Keratinocyte (primary cell): Measurements from ENCODE around the gene KRTAP1-5. TPM values are rescaled to one million over a fixed set of nuclear protein-coding genes. Genes with fewer than 3 reads are reported as not detected.
"Not testable (repeated sequence)": the region's sequence is repeated elsewhere in the genome, so short reads cannot be mapped to it uniquely, and the experiment has no call there.

Experiments used
- DNase-seq: peaks from one replicate; pipeline ENCODE4 v3.0.0-alpha.2; 2011; ENCODE audit warnings: low read depth, missing footprints, low spot score
- FAIRE-seq: peaks from 2 replicates; lab custom pipeline; 2011; peaks lifted over from hg19 to GRCh38; lab: Jason Lieb, UNC
- H2AFZ ChIP-seq: 2 replicates; pipeline ENCODE4 v1.6.0; 2012; ENCODE audit warnings: low read length, control low read depth, inconsistent platforms; ENCODE audit not compliant: control insufficient read depth
- H3K27ac ChIP-seq: 2 replicates; pipeline ENCODE4 v1.5.1; 2011; ENCODE audit warnings: low read length; ENCODE audit not compliant: control insufficient read depth, insufficient read depth
- H3K27me3 ChIP-seq: 3 replicates; pipeline ENCODE4 v1.6.0; 2011; ENCODE audit warnings: low read length; ENCODE audit not compliant: control insufficient read depth, insufficient read depth; ENCODE audit errors: extremely low read depth
- H3K36me3 ChIP-seq, 2 experiments: 2 replicates in 1 of 2; 3 replicates in 1 of 2; pipeline ENCODE4 v1.5.1; 2011; ENCODE audit warnings: low read length in 2 of 2, mild to moderate bottlenecking in 1 of 2; ENCODE audit not compliant: control insufficient read depth in 2 of 2, insufficient read depth in 2 of 2; ENCODE audit errors: extremely low read depth in 1 of 2
- H3K4me1 ChIP-seq: 3 replicates; pipeline ENCODE4 v1.5.1; 2011; ENCODE audit warnings: low read length; ENCODE audit not compliant: control insufficient read depth, insufficient read depth; ENCODE audit errors: extremely low read depth
- H3K4me2 ChIP-seq: 3 replicates; pipeline ENCODE4 v1.6.0; 2011; ENCODE audit warnings: low read depth, low read length; ENCODE audit not compliant: control insufficient read depth, insufficient read depth; ENCODE audit errors: extremely low read depth
- H3K4me3 ChIP-seq, 3 experiments: fragments of 200-600 bp in 1 of 3; sonication (generic) in 1 of 3; 2 replicates in 2 of 3; 3 replicates in 1 of 3; pipeline ENCODE4 v1.5.1; 2011 to 2016; ENCODE audit warnings: low read length in 3 of 3, mild to moderate bottlenecking in 3 of 3, control low read depth in 2 of 3, inconsistent platforms in 1 of 3, low read depth in 1 of 3, mixed read lengths in 1 of 3, mixed run types in 1 of 3, moderate library complexity in 1 of 3; ENCODE audit not compliant: control insufficient read depth in 2 of 3, insufficient read depth in 2 of 3; ENCODE audit errors: extremely low read depth in 1 of 3
- H3K79me2 ChIP-seq: 2 replicates; pipeline ENCODE4 v1.6.0; 2012; ENCODE audit warnings: low read length; ENCODE audit not compliant: control insufficient read depth, insufficient read depth
- H3K9ac ChIP-seq: 3 replicates; pipeline ENCODE4 v1.6.0; 2011; ENCODE audit warnings: low read length; ENCODE audit not compliant: control insufficient read depth, insufficient read depth; ENCODE audit errors: extremely low read depth
- H3K9me1 ChIP-seq: 3 replicates; pipeline ENCODE4 v1.6.0; 2011; ENCODE audit warnings: low read length; ENCODE audit not compliant: control insufficient read depth, insufficient read depth; ENCODE audit errors: extremely low read depth
- H3K9me3 ChIP-seq: 2 replicates; pipeline ENCODE4 v1.5.1; 2012; ENCODE audit warnings: low read depth, low read length; ENCODE audit not compliant: control insufficient read depth
- H4K20me1 ChIP-seq: 3 replicates; pipeline ENCODE4 v1.6.0; 2011; ENCODE audit warnings: low read length; ENCODE audit not compliant: control insufficient read depth, insufficient read depth; ENCODE audit errors: extremely low read depth
- EZH2 ChIP-seq: IDR thresholded peaks from one replicate; pipeline ENCODE4 v1.6.1; 2012; ENCODE audit warnings: inconsistent platforms, mild to moderate bottlenecking, low read length, moderate library complexity
- dilution Hi-C: fragments of 300-500 bp; cut with MboI; formaldehyde crosslinking; loops from one replicate; pipeline ENCODE4 v1.7.0; 2020; ENCODE audit warnings: low sequenced_read_pairs; ENCODE audit not compliant: extremely low pct_ligation_motif_present
- polyA plus RNA-seq, 5 experiments: library from polyadenylated mRNA; depleted of rRNA in 3 of 5; stranded (reverse) in 3 of 5; stranded (forward) in 1 of 5; unstranded in 1 of 5; fragments of >200 nt; gene quantifications; 1 replicate in 1 of 5; 2 replicates in 3 of 5; 3 replicates in 1 of 5; pipeline versions ENCODE4 v1.2.1 to v1.2.3, GENCODE V29; 2011 to 2012; ENCODE audit warnings: missing spikeins in 2 of 5, low read depth in 1 of 5, low replicate concordance in 1 of 5
- TF ChIP-seq, protein P1 (sequence below), 3 experiments: IDR thresholded peaks in 1 of 3; conservative IDR thresholded peaks in 1 of 3; optimal IDR thresholded peaks in 1 of 3; 2 replicates in 2 of 3; 3 replicates in 1 of 3; pipeline versions ENCODE3 to v1.5.1; 2011; ENCODE audit warnings: low read length in 3 of 3, mild to moderate bottlenecking in 3 of 3, moderate library complexity in 2 of 3, control low read depth in 1 of 3, inconsistent platforms in 1 of 3; ENCODE audit not compliant: insufficient read depth in 2 of 3; ENCODE audit errors: extremely low read depth in 1 of 3

Gene KRTAP1-5
- polyA plus RNA-seq, 1 donor (not counting 4 experiments of a cell fraction or from before 2014, with no cell fraction given) = 0.08 TPM

DNA sequence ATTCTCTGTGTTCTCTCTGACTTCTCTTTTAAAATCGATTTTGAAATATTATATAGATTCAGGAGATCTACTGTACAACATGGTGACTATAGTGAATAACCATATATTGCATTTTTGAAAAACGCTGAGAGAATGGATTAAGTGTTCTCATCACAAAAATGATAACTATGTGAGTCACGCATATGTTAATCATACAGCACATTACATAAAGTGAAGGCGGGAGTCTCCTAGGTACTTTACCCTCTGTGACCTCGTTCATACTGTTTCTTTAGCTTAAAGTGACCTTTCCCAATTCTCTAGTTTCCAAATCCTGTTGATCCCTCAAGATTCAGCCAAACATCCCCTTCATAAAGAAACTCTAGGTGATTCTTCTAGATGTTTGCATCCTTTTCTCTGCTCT lies 24.2 kb downstream of the KRTAP1-5 start:
- Histone ChIP-seq H3K9me3 (no peaks in the 10 kb centered on the region), H3K27ac (peak overlapping the region; percentile 6), H3K4me3 (no peak overlapping the region), H4K20me1 (no peaks in the 10 kb centered on the region), H3K79me2 (no peaks in the 10 kb centered on the region), H3K4me1 (peaks cover 9% of the 10 kb centered on the region), H2AFZ (no peak overlapping the region), H3K36me3 (no peaks in the 10 kb centered on the region), H3K4me2 (no peak overlapping the region), H3K27me3 (no peaks in the 10 kb centered on the region), H3K9ac (no peak overlapping the region), H3K9me1 (no peaks in the 10 kb centered on the region)
- dilution Hi-C loops = no loop called here
- FAIRE-seq = peak; percentile 93
- no peak for TF ChIP-seq EZH2
- TF ChIP-seq, protein P1, sequence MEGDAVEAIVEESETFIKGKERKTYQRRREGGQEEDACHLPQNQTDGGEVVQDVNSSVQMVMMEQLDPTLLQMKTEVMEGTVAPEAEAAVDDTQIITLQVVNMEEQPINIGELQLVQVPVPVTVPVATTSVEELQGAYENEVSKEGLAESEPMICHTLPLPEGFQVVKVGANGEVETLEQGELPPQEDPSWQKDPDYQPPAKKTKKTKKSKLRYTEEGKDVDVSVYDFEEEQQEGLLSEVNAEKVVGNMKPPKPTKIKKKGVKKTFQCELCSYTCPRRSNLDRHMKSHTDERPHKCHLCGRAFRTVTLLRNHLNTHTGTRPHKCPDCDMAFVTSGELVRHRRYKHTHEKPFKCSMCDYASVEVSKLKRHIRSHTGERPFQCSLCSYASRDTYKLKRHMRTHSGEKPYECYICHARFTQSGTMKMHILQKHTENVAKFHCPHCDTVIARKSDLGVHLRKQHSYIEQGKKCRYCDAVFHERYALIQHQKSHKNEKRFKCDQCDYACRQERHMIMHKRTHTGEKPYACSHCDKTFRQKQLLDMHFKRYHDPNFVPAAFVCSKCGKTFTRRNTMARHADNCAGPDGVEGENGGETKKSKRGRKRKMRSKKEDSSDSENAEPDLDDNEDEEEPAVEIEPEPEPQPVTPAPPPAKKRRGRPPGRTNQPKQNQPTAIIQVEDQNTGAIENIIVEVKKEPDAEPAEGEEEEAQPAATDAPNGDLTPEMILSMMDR (optimal IDR thresholded peaks at IDR 0.05 in 1 of 3, IDR thresholded peaks at IDR 0.05 in 1 of 3, conservative IDR thresholded peaks at IDR 0.05 in 1 of 3; ENCODE audit: extremely low read depth in 1 of 3, insufficient read depth in 2 of 3, low read length in 3 of 3) = no peak
- no peak for DNase-seq

DNA sequence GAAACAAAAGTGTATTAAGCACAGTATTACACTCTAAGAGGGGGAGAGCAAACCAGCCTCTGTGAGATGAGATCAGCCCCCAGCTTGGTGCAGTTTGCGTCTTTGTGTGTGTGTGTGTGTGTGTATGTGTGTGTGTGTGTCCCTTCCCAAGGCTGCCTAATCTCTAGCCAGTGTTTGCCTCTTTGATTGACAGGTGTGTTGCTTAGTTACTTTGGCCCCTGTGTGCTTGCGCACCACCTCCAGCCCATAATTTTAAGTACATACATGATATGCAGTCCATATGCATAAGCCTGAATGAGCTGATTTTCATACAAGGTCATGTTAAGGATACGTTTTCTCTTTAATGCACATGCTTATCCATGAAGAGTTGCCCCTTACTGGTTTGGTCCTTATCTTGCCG lies 25.2 kb downstream of the KRTAP1-5 start:
- TF ChIP-seq EZH2 = no peak
- TF ChIP-seq, protein P1 (optimal IDR thresholded peaks at IDR 0.05 in 1 of 3, IDR thresholded peaks at IDR 0.05 in 1 of 3, conservative IDR thresholded peaks at IDR 0.05 in 1 of 3; ENCODE audit: extremely low read depth in 1 of 3, insufficient read depth in 2 of 3, low read length in 3 of 3) = no peak
- Histone ChIP-seq H3K4me1 (peaks cover 9% of the 10 kb centered on the region), H3K4me2 (no peak overlapping the region), H3K9me3 (no peaks in the 10 kb centered on the region), H3K27me3 (no peaks in the 10 kb centered on the region), H4K20me1 (no peaks in the 10 kb centered on the region), H3K79me2 (no peaks in the 10 kb centered on the region), H3K27ac (no peak overlapping the region), H3K9ac (no peak overlapping the region), H3K4me3 (no peak overlapping the region), H2AFZ (no peak overlapping the region), H3K36me3 (no peaks in the 10 kb centered on the region), H3K9me1 (no peaks in the 10 kb centered on the region)
- dilution Hi-C loops = no loop called here
- DNase-seq = no peak
- no peak for FAIRE-seq

DNA sequence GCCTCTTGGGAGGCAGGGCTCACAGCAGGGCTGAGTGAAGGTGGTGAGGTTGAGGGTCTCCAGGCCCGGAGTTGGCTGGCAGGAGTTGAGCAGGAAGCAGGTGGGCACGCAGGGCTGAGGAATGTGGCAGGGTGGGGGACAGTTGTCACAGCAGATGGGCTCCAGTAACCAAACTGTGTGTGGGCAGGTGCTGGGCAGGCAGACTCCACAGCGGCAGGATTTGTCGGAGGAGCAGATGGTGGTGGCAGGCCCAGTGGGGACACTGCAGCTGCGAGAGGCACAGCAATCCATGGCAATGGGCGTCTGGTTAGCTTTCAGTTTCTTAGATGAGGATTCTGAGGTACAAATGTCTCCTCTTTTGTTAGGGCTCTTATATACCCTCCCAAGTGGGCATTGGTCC lies 27.4 kb downstream of the KRTAP1-5 start, which contains the start of gene KRTAP3-2:
KRTAP3-2 (minus strand) TSS at position 344 of the 400 bp plus-strand sequence; CDS start at position 291, 53 bp downstream.
- not testable (repeated sequence) for FAIRE-seq

More for the DNA sequence above, 27.4 kb downstream of the KRTAP1-5 start, which contains the start of gene KRTAP3-2:
- H3K4me3 ChIP-seq, H3K9ac ChIP-seq, H3K79me2 ChIP-seq, H3K27ac ChIP-seq, H3K4me2 ChIP-seq, H4K20me1 ChIP-seq, DNase-seq, H3K4me1 ChIP-seq, H3K36me3 ChIP-seq, dilution Hi-C loops, H3K27me3 ChIP-seq, H2AFZ ChIP-seq, H3K9me1 ChIP-seq, H3K9me3 ChIP-seq: not testable (repeated sequence)
